ENCODE results near the gene SFT2D3. TPM values are rescaled to one million over a fixed set of nuclear protein-coding genes. Genes with fewer than 3 reads are reported as not detected.
"Not testable (repeated sequence)": the region's sequence is repeated elsewhere in the genome, so short reads cannot be mapped to it uniquely, and the experiment has no call there.

Gene SFT2D3
- total RNA-seq, 2 donors from 2014 or later, result 11.2 to 11.9 TPM

DNA sequence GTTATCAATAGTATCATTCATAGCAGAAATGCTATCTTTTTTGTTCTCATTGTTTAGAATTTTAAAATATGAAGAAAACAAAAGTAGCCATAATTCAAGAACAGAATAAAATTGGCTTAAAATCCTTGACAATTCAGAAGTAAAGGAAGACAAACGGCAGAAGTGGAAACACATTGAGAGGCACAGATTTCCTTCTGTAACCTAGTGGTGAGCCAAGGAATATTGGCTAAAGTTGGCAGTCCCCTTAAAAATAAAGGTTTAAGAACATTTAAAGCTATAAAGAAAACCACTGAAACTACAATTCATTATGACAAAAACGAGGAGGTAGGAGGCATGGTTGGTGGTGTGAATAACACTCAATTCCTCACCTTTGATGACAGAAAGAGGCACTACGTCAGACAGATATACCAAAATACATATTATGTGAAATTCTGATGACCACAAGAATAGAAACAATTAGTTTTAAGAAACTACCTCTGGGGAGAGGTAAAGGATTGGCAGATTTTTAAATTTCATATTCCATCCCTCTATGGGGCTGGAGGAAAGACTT is 42.3 kb downstream of the SFT2D3 start:
- Histone ChIP-seq H3K4me1 (peaks cover 3% of the 10 kb centered on the region), H3K9me3 (no peaks in the 10 kb centered on the region), H3K27me3 (no peaks in the 10 kb centered on the region), H3K4me3 (no peak overlapping the region), H3K27ac (no peak overlapping the region), H3K36me3 (replicated peaks in 1 of 2; ENCODE audit: insufficient read depth in 1 of 2, low read depth in 2 of 2) (peaks cover 0 to 5% of the 10 kb centered on the region in 2 donors)
- DNase-seq (no peak), ATAC-seq (no peak)
- 78 to 84% methylated on average over 3 of the region's 3 CpGs for WGBS, 2 donors
- intact Hi-C loops (cut with DNase I), result no loop called here
- TF ChIP-seq CTCF (IDR thresholded peaks at IDR 0.05) (no peak), POLR2A (IDR thresholded peaks at IDR 0.05) (no peak)

DNA sequence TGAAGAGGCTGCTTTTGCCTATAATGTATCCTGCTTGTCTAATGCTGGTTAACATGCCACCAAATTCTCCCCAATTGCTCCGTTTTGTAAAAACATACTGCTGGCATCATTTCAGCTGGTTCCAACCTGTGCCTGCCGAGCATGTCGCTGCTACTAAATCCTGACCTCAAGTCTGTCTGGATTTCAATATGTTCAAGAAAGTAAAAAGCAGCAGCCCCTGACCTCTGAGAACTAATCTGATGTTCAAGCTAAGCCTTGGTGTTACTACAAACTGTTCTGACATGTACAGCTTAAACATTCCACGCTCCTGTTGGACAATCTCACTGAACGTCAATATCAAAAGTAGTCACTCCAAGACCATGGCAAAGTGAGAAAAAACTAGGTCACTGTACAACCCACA is 46.3 kb downstream of the SFT2D3 start:
- Histone ChIP-seq H3K36me3 (replicated peaks in 1 of 2; ENCODE audit: insufficient read depth in 1 of 2, low read depth in 2 of 2) (peaks cover 0 to 5% of the 10 kb centered on the region in 2 donors), H3K27ac (no peak overlapping the region), H3K4me1 (no peaks in the 10 kb centered on the region), H3K27me3 (no peaks in the 10 kb centered on the region), H3K9me3 (no peaks in the 10 kb centered on the region), H3K4me3 (no peak overlapping the region)
- ATAC-seq (no peak), DNase-seq (no peak)
- intact Hi-C loops (cut with DNase I), result no loop called here
- TF ChIP-seq POLR2A (IDR thresholded peaks at IDR 0.05), result no peak
- no peak for TF ChIP-seq CTCF (IDR thresholded peaks at IDR 0.05)
- WGBS, 2 donors, result 90 to 95% methylated on average over 5 of the region's 5 CpGs

DNA sequence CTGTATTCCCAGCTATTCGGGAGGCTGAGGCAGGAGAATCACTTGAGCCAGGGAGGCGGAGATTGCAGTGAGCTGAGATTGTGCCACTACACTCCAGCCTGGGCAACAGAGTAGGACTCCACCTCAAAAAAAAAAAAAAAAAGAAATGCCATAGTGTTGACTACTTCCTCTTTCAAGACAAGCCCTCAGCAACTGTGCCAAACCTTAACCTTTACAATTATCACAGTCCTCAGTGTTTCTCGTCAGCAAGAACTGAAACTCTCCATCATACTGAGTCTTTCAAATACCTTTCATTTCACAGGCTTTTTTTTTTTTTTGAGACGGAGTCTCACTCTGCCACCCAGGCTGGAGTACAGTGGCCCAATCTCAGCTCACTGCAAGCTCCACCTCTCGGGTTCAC is 48.2 kb downstream of the SFT2D3 start:
- H3K27ac ChIP-seq; H3K36me3 ChIP-seq (replicated peaks in 1 of 2; ENCODE audit: insufficient read depth in 1 of 2, low read depth in 2 of 2); DNase-seq; H3K4me3 ChIP-seq; H3K9me3 ChIP-seq; ATAC-seq; H3K4me1 ChIP-seq; H3K27me3 ChIP-seq; intact Hi-C loops (cut with DNase I): not testable (repeated sequence)
- WGBS, 2 donors, result 85 to 88% methylated on average over 5 of the region's 5 CpGs

- DNase-seq (no peak), ATAC-seq (no peak)
- intact Hi-C loops (cut with DNase I), result no loop called here
- TF ChIP-seq CTCF (IDR thresholded peaks at IDR 0.05) (no peak), POLR2A (IDR thresholded peaks at IDR 0.05) (no peak)
- Histone ChIP-seq H3K27ac (no peak overlapping the region), H3K4me1 (no peaks in the 10 kb centered on the region), H3K36me3 (replicated peaks in 1 of 2; ENCODE audit: insufficient read depth in 1 of 2, low read depth in 2 of 2) (no peaks in the 10 kb centered on the region), H3K27me3 (no peaks in the 10 kb centered on the region), H3K4me3 (no peak overlapping the region), H3K9me3 (no peaks in the 10 kb centered on the region)
Observed at GRCh38 chr2:127753374-127753773, 52.1 kb downstream of the SFT2D3 start.

GRCh38 chr2:127754186-127754585 is 52.9 kb downstream of the SFT2D3 start:
- TF ChIP-seq CTCF (IDR thresholded peaks at IDR 0.05) (no peak), POLR2A (IDR thresholded peaks at IDR 0.05) (no peak)
- H3K27ac ChIP-seq, result no peak overlapping the region
- H3K4me1 ChIP-seq, result no peaks in the 10 kb centered on the region
- H3K9me3 ChIP-seq, result no peaks in the 10 kb centered on the region
- WGBS, 2 donors, result 84 to 89% methylated on average over 8 of the region's 8 CpGs
- no peak overlapping the region for H3K4me3 ChIP-seq
- H3K27me3 ChIP-seq, result no peaks in the 10 kb centered on the region
- intact Hi-C loops (cut with DNase I), result no loop called here
- ATAC-seq, result no peak
- H3K36me3 ChIP-seq (replicated peaks in 1 of 2; ENCODE audit: insufficient read depth in 1 of 2, low read depth in 2 of 2), result no peaks in the 10 kb centered on the region
- no peak for DNase-seq

Other genes with a start within 250 kb of the SFT2D3 start
- 10 to 100 TPM; 25.9 to 26.7 TPM for gene IWS1, start 175.0 kb upstream of the SFT2D3 start, total RNA-seq
- gene MYO7B, start 165.8 kb upstream of the SFT2D3 start, total RNA-seq, result 1 to 10 TPM in 1 of 2 donors, under 1 TPM in 1; 0.33 to 1.8 TPM
- under 1 TPM in 1 of 2 donors, not detected in 1; 0.26 TPM for gene GPR17, start 55.3 kb upstream of the SFT2D3 start, total RNA-seq
- gene LIMS2, start 26.0 kb upstream of the SFT2D3 start, total RNA-seq, result 10 to 100 TPM in 1 of 2 donors, 1 to 10 TPM in 1; 9.6 to 21.4 TPM
- 10 to 100 TPM; 31.6 to 37.1 TPM for gene WDR33, start 109.7 kb downstream of the SFT2D3 start, total RNA-seq
- gene POLR2D, start 156.7 kb downstream of the SFT2D3 start, total RNA-seq, result 1 to 10 TPM; 4.6 to 7.5 TPM
- gene AMMECR1L, start 184.5 kb downstream of the SFT2D3 start, total RNA-seq, result 1 to 10 TPM; 6.2 to 9.2 TPM

Data from body of pancreas (tissue), 4 donors.